GM23338 (cell line): ENCODE results near the gene EPHB2. TPM values are rescaled to one million over a fixed set of nuclear protein-coding genes. Genes with fewer than 3 reads are reported as not detected.
A peak's percentile ranks its signal among the peaks of the same experiment; 100 is the strongest.

Source experiments
- ATAC-seq: fragments of 200-7000 bp; cut with Tn5 transposase; 3 replicates; pipeline ENCODE4 v1.9.1; 2020
- DNase-seq: peaks from one replicate; pipeline ENCODE4 v3.0.0-alpha.2; 2015; ENCODE audit warnings: low spot score
- H2AFZ ChIP-seq: fragments of 200-600 bp; sonication (generic); 2 replicates; pipeline ENCODE4 v1.8.0; 2016; ENCODE audit warnings: antibody characterized with exemption, mild to moderate bottlenecking, moderate library complexity
- H3F3A ChIP-seq: fragments of 200-600 bp; sonication (generic); replicated peaks from 2 replicates; pipeline ENCODE4 v1.8.0; 2017; ENCODE audit warnings: antibody characterized with exemption, mixed run types, low read depth
- H3K27ac ChIP-seq: fragments of 200-600 bp; sonication (generic); 2 replicates; pipeline ENCODE4 v1.6.1; 2016; ENCODE audit warnings: low read depth
- H3K27me3 ChIP-seq: fragments of 200-600 bp; sonication (generic); 2 replicates; pipeline ENCODE4 v1.8.0; 2016; ENCODE audit warnings: mild to moderate bottlenecking, mixed run types, moderate library complexity; ENCODE audit not compliant: insufficient read depth
- H3K36me3 ChIP-seq: fragments of 200-600 bp; sonication (generic); 2 replicates; pipeline ENCODE4 v1.8.0; 2016; ENCODE audit warnings: mild to moderate bottlenecking; ENCODE audit not compliant: insufficient read depth
- H3K4me1 ChIP-seq: fragments of 200-600 bp; sonication (generic); 2 replicates; pipeline ENCODE4 v1.8.0; 2016; ENCODE audit warnings: mild to moderate bottlenecking, moderate library complexity; ENCODE audit not compliant: insufficient read depth
- H3K4me2 ChIP-seq: fragments of 200-600 bp; sonication (generic); 2 replicates; pipeline ENCODE4 v1.7.1; 2017; ENCODE audit warnings: mixed run types
- H3K4me3 ChIP-seq: fragments of 200-600 bp; sonication (generic); 2 replicates; pipeline ENCODE4 v1.6.1; 2016; ENCODE audit warnings: mixed run types
- H3K79me2 ChIP-seq: fragments of 200-600 bp; sonication (generic); replicated peaks from 2 replicates; pipeline ENCODE4 v1.8.0; 2017; ENCODE audit warnings: mild to moderate bottlenecking; ENCODE audit not compliant: insufficient read depth
- H3K9me2 ChIP-seq: fragments of 200-600 bp; sonication (generic); 2 replicates; pipeline ENCODE4 v1.8.0; 2017; ENCODE audit not compliant: insufficient read depth
- H4K20me1 ChIP-seq: fragments of 200-600 bp; sonication (generic); replicated peaks from 2 replicates; pipeline ENCODE4 v1.8.0; 2017; ENCODE audit warnings: mild to moderate bottlenecking; ENCODE audit not compliant: insufficient read depth
- H3K27ac Mint-ChIP-seq: 2 replicates; pipeline ENCODE4 v1.8.0; 2020; ENCODE audit warnings: inconsistent platforms, mild to moderate bottlenecking, moderate library complexity, mixed read lengths
- H3K27me3 Mint-ChIP-seq: 3 replicates; pipeline ENCODE4 v1.8.0; 2022; ENCODE audit warnings: low read depth, mild to moderate bottlenecking, moderate library complexity, mixed read lengths, inconsistent platforms; ENCODE audit not compliant: insufficient read depth, poor library complexity
- H3K36me3 Mint-ChIP-seq: 3 replicates; pipeline ENCODE4 v1.8.0; 2021; ENCODE audit warnings: low read depth, mild to moderate bottlenecking, inconsistent platforms, moderate library complexity, mixed read lengths
- H3K4me1 Mint-ChIP-seq: 3 replicates; pipeline ENCODE4 v1.8.0; 2020; ENCODE audit warnings: mild to moderate bottlenecking, inconsistent platforms, mixed read lengths
- H3K4me3 Mint-ChIP-seq: 3 replicates; pipeline ENCODE4 v1.8.0; 2021; ENCODE audit warnings: moderate library complexity, mild to moderate bottlenecking, inconsistent platforms, mixed read lengths
- H3K9me3 Mint-ChIP-seq: 3 replicates; pipeline ENCODE4 v1.8.0; 2020; ENCODE audit warnings: moderate library complexity, mild to moderate bottlenecking, inconsistent platforms, mixed read lengths
- CTCF ChIP-seq, 2 experiments: fragments of 200-600 bp in 1 of 2; sonication (generic) in 1 of 2; conservative IDR thresholded peaks; 2 replicates each; pipeline versions ENCODE4 v1.5.1 to v1.6.1; 2016 to 2017; ENCODE audit warnings: antibody characterized with exemption in 2 of 2, low read depth in 2 of 2, mild to moderate bottlenecking in 2 of 2, moderate library complexity in 1 of 2
- JUNB ChIP-seq: IDR thresholded peaks from one replicate; pipeline ENCODE4 v1.6.1; 2016; ENCODE audit warnings: antibody characterized with exemption; ENCODE audit not compliant: unreplicated experiment
- STAT1 ChIP-seq: IDR thresholded peaks from one replicate; pipeline ENCODE4 v1.6.1; 2016; ENCODE audit warnings: antibody characterized with exemption; ENCODE audit not compliant: unreplicated experiment
- ZNF331 ChIP-seq: fragments of 250-450 bp; sonication (Bioruptor Pico); IDR thresholded peaks from 2 replicates; pipeline ENCODE4 v1.5.0; 2020; ENCODE audit warnings: low read depth, mild to moderate bottlenecking, moderate library complexity
- ZNF462 ChIP-seq: fragments of 250-450 bp; sonication (Bioruptor Pico); IDR thresholded peaks from 2 replicates; pipeline ENCODE4 v1.5.0; 2020; ENCODE audit warnings: mild to moderate bottlenecking, moderate library complexity
- polyA plus RNA-seq: library from polyadenylated mRNA; unstranded; fragments of >200 nt; fragmentation: Nextera tagmentation; extraction: Ambion mirVana; gene quantifications from 2 replicates; pipeline ENCODE4 v1.2.1, GENCODE V29; 2016
- total RNA-seq: library from RNA; depleted of rRNA; stranded (reverse); fragments of >200 nt; shearing (Covaris generic); gene quantifications from 2 replicates; pipeline ENCODE4 v1.2.3, GENCODE V29; 2014

Gene EPHB2
- total and polyA plus RNA-seq, 2 experiments from 2014 or later: 4.1 to 20.1 TPM

DNA sequence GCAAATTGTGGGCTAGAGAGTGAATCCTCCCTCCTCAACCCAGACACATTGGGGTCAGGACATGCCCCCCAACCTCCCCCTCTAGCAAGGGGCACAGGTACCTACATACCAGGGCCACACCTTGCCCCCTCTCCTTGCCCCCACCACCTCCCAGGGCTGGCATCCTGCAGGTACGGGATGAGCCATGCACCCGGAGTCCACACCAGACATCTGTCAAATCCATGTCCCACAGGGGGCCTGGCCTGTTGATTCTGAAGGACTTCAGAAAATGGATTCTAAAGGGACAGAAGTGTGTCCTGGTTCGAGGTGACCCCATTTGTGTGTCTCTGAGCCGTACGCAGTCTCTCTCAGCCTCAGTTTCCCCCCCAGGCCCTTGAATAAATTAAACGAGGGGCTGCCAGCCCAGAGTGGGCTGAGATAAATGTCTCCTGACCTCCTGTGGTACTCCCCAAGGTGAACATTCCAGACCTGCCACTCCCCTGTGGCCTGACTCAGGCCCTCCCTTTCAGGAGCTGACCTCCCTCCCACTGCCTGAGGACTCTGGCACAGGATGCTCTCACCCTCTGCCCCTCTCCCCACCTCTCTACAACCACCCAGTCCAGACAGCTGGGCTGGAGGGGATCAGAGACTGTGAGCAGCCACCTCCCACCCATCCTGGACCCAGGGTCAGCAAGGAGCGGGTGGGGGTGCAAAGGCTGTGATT, 94.5 kb downstream of the EPHB2 start (continued):
- TF ChIP-seq ZNF331 (CRISPR knock-in tag): no peak
- TF ChIP-seq STAT1: no peak
- TF ChIP-seq JUNB: no peak

GRCh38 chr1:22805672-22806038, 95.0 kb downstream of the EPHB2 start:
- no peak overlapping the region for H3K27ac ChIP-seq
- no peaks in the 10 kb centered on the region for H3K9me3 Mint-ChIP-seq
- ATAC-seq (peak; percentile 63), DNase-seq (peak; percentile 54)
- H3K4me3 ChIP-seq: no peak overlapping the region
- H3F3A ChIP-seq: no peaks in the 10 kb centered on the region
- H3K4me1 Mint-ChIP-seq: peaks cover 36% of the 10 kb centered on the region
- H3K4me3 Mint-ChIP-seq: peak overlapping the region; percentile 3; the same call in 1 of the 3 replicates
- peaks cover 17% of the 10 kb centered on the region for H3K27me3 Mint-ChIP-seq
- H3K4me1 ChIP-seq: peaks cover 21% of the 10 kb centered on the region
- no peaks in the 10 kb centered on the region for H3K36me3 ChIP-seq
- H3K9me2 ChIP-seq: no peaks in the 10 kb centered on the region
- H3K27me3 ChIP-seq: no peaks in the 10 kb centered on the region
- TF ChIP-seq ZNF462 (CRISPR knock-in tag): no peak
- TF ChIP-seq CTCF (conservative IDR thresholded peaks at IDR 0.05; ENCODE audit: low read depth in 2 of 2): peak in 1 of 2 experiments; percentile 11; a peak in 1 of 4 replicates
- H3K27ac Mint-ChIP-seq: no peak overlapping the region
- no peaks in the 10 kb centered on the region for H3K79me2 ChIP-seq
- peak overlapping the region; percentile 67 for H3K4me2 ChIP-seq
- no peak overlapping the region for H2AFZ ChIP-seq
- H4K20me1 ChIP-seq: no peaks in the 10 kb centered on the region
- H3K36me3 Mint-ChIP-seq: no peaks in the 10 kb centered on the region
